WTC11 (cell line): Measurements from ENCODE around the gene MINDY4B. TPM values are rescaled to one million over a fixed set of nuclear protein-coding genes. Genes with fewer than 3 reads are reported as not detected.

Experiments
- ATAC-seq: fragments of 200-7000 bp; cut with Tn5 transposase; 2 replicates; pipeline ENCODE4 v1.10.0; 2021; ENCODE audit warnings: mild to moderate bottlenecking, moderate library complexity
- CTCF ChIA-PET: fragments of 300-600 bp; sonication (Branson Sonifier 250); formaldehyde crosslinking; loops from one replicate; lab custom pipeline; 2021; ENCODE audit warnings: antibody characterized with exemption; lab: Charles Lee
- POLR2A ChIA-PET: fragments of 350-600 bp; sonication (Branson Sonifier 250); formaldehyde crosslinking; loops from one replicate; lab custom pipeline; 2021; ENCODE audit warnings: antibody characterized with exemption; lab: Charles Lee
- DNase-seq: peaks from one replicate; pipeline ENCODE4 v3.0.0; 2021; ENCODE audit warnings: low spot score
- H3K27ac Mint-ChIP-seq: 2 replicates; pipeline ENCODE4 v1.8.0; 2021; ENCODE audit warnings: mixed read lengths
- H3K27me3 Mint-ChIP-seq: 2 replicates; pipeline ENCODE4 v1.8.0; 2021; ENCODE audit warnings: low read depth, mild to moderate bottlenecking, moderate library complexity, mixed read lengths
- H3K36me3 Mint-ChIP-seq: 2 replicates; pipeline ENCODE4 v1.8.0; 2021; ENCODE audit warnings: mixed read lengths
- H3K4me1 Mint-ChIP-seq: 2 replicates; pipeline ENCODE4 v1.8.0; 2022; ENCODE audit warnings: mixed read lengths
- H3K4me3 Mint-ChIP-seq: 2 replicates; pipeline ENCODE4 v1.8.0; 2021; ENCODE audit warnings: mild to moderate bottlenecking, moderate library complexity, mixed read lengths
- H3K9me3 Mint-ChIP-seq: 2 replicates; pipeline ENCODE4 v1.8.0; 2021; ENCODE audit warnings: mixed read lengths
- AFF4 ChIP-seq: sonication (generic); formaldehyde crosslinking; IDR thresholded peaks from 2 replicates; pipeline ENCODE4 v1.8.1; 2023; ENCODE audit warnings: mild to moderate bottlenecking, missing genetic modification reagents, borderline replicate concordance
- ERG ChIP-seq: fragments of 250-450 bp; sonication (Bioruptor Pico); IDR thresholded peaks from 2 replicates; pipeline ENCODE4 v1.8.0; 2021; ENCODE audit warnings: mild to moderate bottlenecking
- FOXP1 ChIP-seq: sonication (generic); formaldehyde crosslinking; IDR thresholded peaks from 2 replicates; pipeline ENCODE4 v1.8.0; 2022; ENCODE audit warnings: missing genetic modification reagents, mild to moderate bottlenecking, moderate library complexity, borderline replicate concordance
- GRHL2 ChIP-seq: fragments of 250-450 bp; sonication (Bioruptor Pico); IDR thresholded peaks from 2 replicates; pipeline ENCODE4 v1.8.0; 2022; ENCODE audit warnings: mild to moderate bottlenecking, moderate library complexity; ENCODE audit not compliant: insufficient replicate concordance, severe bottlenecking
- GTF2I ChIP-seq: fragments of 250-450 bp; sonication (Bioruptor Pico); conservative IDR thresholded peaks from 2 replicates; pipeline ENCODE4 v1.4.0; 2021; ENCODE audit warnings: mild to moderate bottlenecking
- KAT7 ChIP-seq: sonication (generic); formaldehyde crosslinking; IDR thresholded peaks from 2 replicates; pipeline ENCODE4 v1.8.1; 2023; ENCODE audit warnings: missing genetic modification reagents, mild to moderate bottlenecking, borderline replicate concordance
- MXD4 ChIP-seq: fragments of 250-450 bp; sonication (Bioruptor Pico); IDR thresholded peaks from 2 replicates; pipeline ENCODE4 v1.8.0; 2021; ENCODE audit warnings: mild to moderate bottlenecking, moderate library complexity, borderline replicate concordance
- SMAD3 ChIP-seq: sonication (generic); formaldehyde crosslinking; IDR thresholded peaks from 2 replicates; pipeline ENCODE4 v1.8.0; 2022; ENCODE audit warnings: missing genetic modification reagents, mild to moderate bottlenecking, borderline replicate concordance
- STAT6 ChIP-seq: sonication (generic); formaldehyde crosslinking; conservative IDR thresholded peaks from 2 replicates; pipeline ENCODE4 v1.8.1; 2023; ENCODE audit warnings: mild to moderate bottlenecking, low read depth, missing genetic modification reagents, moderate library complexity
- TCF7 ChIP-seq: sonication (generic); formaldehyde crosslinking; IDR thresholded peaks from 2 replicates; pipeline ENCODE4 v1.8.0; 2022; ENCODE audit warnings: mild to moderate bottlenecking, low read depth, missing genetic modification reagents, moderate library complexity
- USF1 ChIP-seq: sonication (generic); formaldehyde crosslinking; IDR thresholded peaks from 2 replicates; pipeline ENCODE4 v1.8.0; 2022; ENCODE audit warnings: mild to moderate bottlenecking, missing genetic modification reagents
- ZNF396 ChIP-seq: fragments of 250-450 bp; sonication (Bioruptor Pico); IDR thresholded peaks from 2 replicates; pipeline ENCODE4 v1.8.0; 2021; ENCODE audit warnings: mild to moderate bottlenecking, moderate library complexity, borderline replicate concordance
- ZNF532 ChIP-seq: fragments of 250-450 bp; sonication (Bioruptor Pico); IDR thresholded peaks from 2 replicates; pipeline ENCODE4 v1.9.0; 2021; ENCODE audit warnings: mild to moderate bottlenecking, borderline replicate concordance
- total RNA-seq: library from RNA; stranded (reverse); gene quantifications from 3 replicates; pipeline ENCODE4 v1.2.3, GENCODE V29; 2021

The MINDY4B gene
- total RNA-seq, 1 experiment from 2014 or later = not detected

- no peaks in the 10 kb centered on the region for H3K27me3 Mint-ChIP-seq
- ChIA-PET POLR2A (no interaction called here), CTCF (no interaction called here)
- no peak overlapping the region for H3K27ac Mint-ChIP-seq
- H3K4me3 Mint-ChIP-seq = no peak overlapping the region
- no peak for DNase-seq
- TF ChIP-seq SMAD3 (CRISPR knock-in tag) = no peak
- TF ChIP-seq TCF7 (CRISPR knock-in tag) = no peak
- TF ChIP-seq, all 79 proteins: peak for 0
- H3K4me1 Mint-ChIP-seq = peaks cover 6% of the 10 kb centered on the region
- H3K36me3 Mint-ChIP-seq = no peaks in the 10 kb centered on the region
- no peaks in the 10 kb centered on the region for H3K9me3 Mint-ChIP-seq
- ATAC-seq = no peak
These were observed 7.0 kb downstream of the MINDY4B start for GRCh38 chr3:150898046-150898754.

- Mint-ChIP-seq H3K27ac (no peak overlapping the region), H3K27me3 (no peaks in the 10 kb centered on the region), H3K9me3 (no peaks in the 10 kb centered on the region), H3K4me3 (no peak overlapping the region), H3K4me1 (peaks cover 6% of the 10 kb centered on the region), H3K36me3 (no peaks in the 10 kb centered on the region)
- ATAC-seq (no peak), DNase-seq (no peak)
- no peak for TF ChIP-seq MXD4 (CRISPR knock-in tag)
- TF ChIP-seq TCF7 (CRISPR knock-in tag) = no peak
- TF ChIP-seq GTF2I (CRISPR knock-in tag) = no peak
- no peak for TF ChIP-seq KAT7
- no peak for TF ChIP-seq FOXP1 (CRISPR knock-in tag)
- TF ChIP-seq STAT6 (CRISPR knock-in tag) = no peak
- TF ChIP-seq ERG = no peak
- no peak for TF ChIP-seq GRHL2 (CRISPR knock-in tag)
- no peak for TF ChIP-seq AFF4
- no peak for TF ChIP-seq ZNF532 (CRISPR knock-in tag)
- no peak for TF ChIP-seq ZNF396 (CRISPR knock-in tag)
- no peak for TF ChIP-seq USF1 (CRISPR knock-in tag)
- CTCF ChIA-PET = no interaction called here
- POLR2A ChIA-PET = no interaction called here
These were observed 7.6 kb downstream of the MINDY4B start for GRCh38 chr3:150897592-150897991.
